ENCODE results near the gene APOBEC3G. TPM values are rescaled to one million over a fixed set of nuclear protein-coding genes. Genes with fewer than 3 reads are reported as not detected.
"Not testable (repeated sequence)": the region's sequence is repeated elsewhere in the genome, so short reads cannot be mapped to it uniquely, and the experiment has no call there.

APOBEC3G gene
- polyA plus RNA-seq, 3 donors: 33.3 to 73.6 (median 64.5) TPM

DNA sequence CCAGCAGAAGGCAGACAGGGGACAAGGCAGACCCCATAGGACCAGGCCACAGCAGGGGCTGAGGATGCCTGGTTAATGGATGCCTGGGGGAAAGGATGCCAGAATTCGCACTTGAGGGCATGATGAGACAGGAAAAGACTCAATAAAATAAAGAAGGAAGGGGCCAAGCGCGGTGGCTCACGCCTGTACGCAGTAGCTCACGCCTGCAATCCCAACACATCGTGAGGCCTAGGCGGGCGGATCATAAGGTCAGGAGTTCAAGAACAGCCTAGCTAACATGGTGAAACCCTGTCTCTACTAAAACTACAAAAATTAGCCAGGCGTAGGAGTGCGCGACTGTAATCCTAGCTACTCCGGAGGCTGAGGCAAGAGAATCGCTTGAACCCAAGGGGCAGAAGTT lies 46.4 kb upstream of the APOBEC3G start:
- Mint-ChIP-seq H3K9me3 (no peaks in the 10 kb centered on the region), H3K4me1 (peaks cover 8% of the 10 kb centered on the region), H3K27ac (no peak overlapping the region), H3K27me3 (ENCODE audit: low read depth in 3 of 3) (peaks cover 0 to 1% (median 0%) of the 10 kb centered on the region in 3 donors), H3K4me3 (no peak overlapping the region), H3K36me3 (peaks cover 0 to 3% of the 10 kb centered on the region in 2 donors)
- Histone ChIP-seq H3K36me3 (replicated peaks in 1 of 2; ENCODE audit: control insufficient read depth in 1 of 2, insufficient read depth in 2 of 2, low read length in 2 of 2) (no peaks in the 10 kb centered on the region), H2AFZ (ENCODE audit: insufficient read depth, low read depth, low read length, poor library complexity, severe bottlenecking) (no peak overlapping the region), H3K4me2 (replicated peaks; ENCODE audit: extremely low read depth, low read length, poor library complexity, severe bottlenecking) (no peak overlapping the region), H3K9ac (ENCODE audit: insufficient read depth, low read length, poor library complexity, severe bottlenecking) (no peak overlapping the region), H3K27me3 (ENCODE audit: control insufficient read depth in 2 of 2, insufficient read depth in 2 of 2, low read length in 2 of 2) (no peaks in the 10 kb centered on the region), H3K79me2 (ENCODE audit: insufficient read depth, low read length) (no peaks in the 10 kb centered on the region), H4K20me1 (ENCODE audit: insufficient read depth, low read length) (no peaks in the 10 kb centered on the region), H3K27ac (ENCODE audit: low read depth in 1 of 2, low read length in 2 of 2) (no peak overlapping the region), H3K4me1 (ENCODE audit: control insufficient read depth in 1 of 2, insufficient read depth in 2 of 2, low read length in 2 of 2) (peaks cover 0 to 2% of the 10 kb centered on the region in 2 donors), H3K9me3 (replicated peaks in 1 of 2; ENCODE audit: control insufficient read depth in 1 of 2, insufficient read depth in 1 of 2, low read length in 2 of 2) (no peaks in the 10 kb centered on the region), H3K4me3 (replicated peaks in 1 of 3; ENCODE audit: low read depth in 2 of 3, low read length in 3 of 3) (no peak overlapping the region)
- WGBS (ENCODE audit: insufficient coverage): 87% methylated on average over 9 of the region's 14 CpGs
- no peak for DNase-seq
- intact Hi-C loops (cut with micrococcal nuclease): no loop called here
- TF ChIP-seq, protein P1, sequence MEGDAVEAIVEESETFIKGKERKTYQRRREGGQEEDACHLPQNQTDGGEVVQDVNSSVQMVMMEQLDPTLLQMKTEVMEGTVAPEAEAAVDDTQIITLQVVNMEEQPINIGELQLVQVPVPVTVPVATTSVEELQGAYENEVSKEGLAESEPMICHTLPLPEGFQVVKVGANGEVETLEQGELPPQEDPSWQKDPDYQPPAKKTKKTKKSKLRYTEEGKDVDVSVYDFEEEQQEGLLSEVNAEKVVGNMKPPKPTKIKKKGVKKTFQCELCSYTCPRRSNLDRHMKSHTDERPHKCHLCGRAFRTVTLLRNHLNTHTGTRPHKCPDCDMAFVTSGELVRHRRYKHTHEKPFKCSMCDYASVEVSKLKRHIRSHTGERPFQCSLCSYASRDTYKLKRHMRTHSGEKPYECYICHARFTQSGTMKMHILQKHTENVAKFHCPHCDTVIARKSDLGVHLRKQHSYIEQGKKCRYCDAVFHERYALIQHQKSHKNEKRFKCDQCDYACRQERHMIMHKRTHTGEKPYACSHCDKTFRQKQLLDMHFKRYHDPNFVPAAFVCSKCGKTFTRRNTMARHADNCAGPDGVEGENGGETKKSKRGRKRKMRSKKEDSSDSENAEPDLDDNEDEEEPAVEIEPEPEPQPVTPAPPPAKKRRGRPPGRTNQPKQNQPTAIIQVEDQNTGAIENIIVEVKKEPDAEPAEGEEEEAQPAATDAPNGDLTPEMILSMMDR (IDR thresholded peaks at IDR 0.05): no peak

DNA sequence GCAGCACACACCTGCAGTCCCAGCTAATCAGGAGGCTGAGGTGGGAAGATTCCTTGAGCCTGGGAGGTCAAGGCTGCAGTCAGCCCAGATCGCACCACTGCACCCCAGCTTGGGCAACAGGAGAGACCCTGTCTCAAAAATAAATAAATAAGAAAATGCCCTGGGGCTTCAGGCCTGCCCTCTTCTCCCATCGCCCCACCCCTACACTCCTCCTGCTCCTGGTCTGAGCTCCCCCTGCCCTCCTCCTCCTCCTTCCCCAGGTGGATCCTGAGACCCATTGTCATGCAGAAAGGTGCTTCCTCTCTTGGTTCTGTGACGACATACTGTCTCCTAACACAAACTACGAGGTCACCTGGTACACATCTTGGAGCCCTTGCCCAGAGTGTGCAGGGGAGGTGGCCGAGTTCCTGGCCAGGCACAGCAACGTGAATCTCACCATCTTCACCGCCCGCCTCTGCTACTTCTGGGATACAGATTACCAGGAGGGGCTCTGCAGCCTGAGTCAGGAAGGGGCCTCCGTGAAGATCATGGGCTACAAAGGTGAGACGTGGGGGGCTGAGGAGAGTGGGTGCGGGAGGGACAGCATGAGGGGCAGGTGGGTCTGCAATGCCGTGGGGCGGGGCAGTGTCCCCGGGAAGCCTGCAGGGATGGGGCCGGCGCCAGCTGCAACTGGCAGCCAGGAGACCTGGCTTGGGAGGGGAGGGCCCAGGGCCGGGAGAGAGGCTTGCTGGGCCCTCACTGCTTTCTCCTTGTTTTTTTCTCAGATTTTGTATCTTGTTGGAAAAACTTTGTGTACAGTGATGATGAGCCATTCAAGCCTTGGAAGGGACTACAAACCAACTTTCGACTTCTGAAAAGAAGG lies 45.4 kb upstream of the APOBEC3G start:
- H3K4me3 Mint-ChIP-seq; H3K27ac ChIP-seq (ENCODE audit: low read depth in 1 of 2, low read length in 2 of 2); H3K4me2 ChIP-seq (replicated peaks; ENCODE audit: extremely low read depth, low read length, poor library complexity, severe bottlenecking); DNase-seq; H3K9ac ChIP-seq (ENCODE audit: insufficient read depth, low read length, poor library complexity, severe bottlenecking); H2AFZ ChIP-seq (ENCODE audit: insufficient read depth, low read depth, low read length, poor library complexity, severe bottlenecking); H3K9me3 Mint-ChIP-seq; H3K4me3 ChIP-seq (replicated peaks in 1 of 3; ENCODE audit: low read depth in 2 of 3, low read length in 3 of 3); H3K27me3 Mint-ChIP-seq (ENCODE audit: low read depth in 3 of 3); intact Hi-C loops (cut with micrococcal nuclease); H3K4me1 Mint-ChIP-seq; H3K27me3 ChIP-seq (ENCODE audit: control insufficient read depth in 2 of 2, insufficient read depth in 2 of 2, low read length in 2 of 2); H4K20me1 ChIP-seq (ENCODE audit: insufficient read depth, low read length); H3K36me3 ChIP-seq (replicated peaks in 1 of 2; ENCODE audit: control insufficient read depth in 1 of 2, insufficient read depth in 2 of 2, low read length in 2 of 2); H3K4me1 ChIP-seq (ENCODE audit: control insufficient read depth in 1 of 2, insufficient read depth in 2 of 2, low read length in 2 of 2); H3K79me2 ChIP-seq (ENCODE audit: insufficient read depth, low read length); H3K27ac Mint-ChIP-seq; H3K36me3 Mint-ChIP-seq; H3K9me3 ChIP-seq (replicated peaks in 1 of 2; ENCODE audit: control insufficient read depth in 1 of 2, insufficient read depth in 1 of 2, low read length in 2 of 2): not testable (repeated sequence)
- WGBS (ENCODE audit: insufficient coverage): 95% methylated on average over 13 of the region's 18 CpGs

DNA sequence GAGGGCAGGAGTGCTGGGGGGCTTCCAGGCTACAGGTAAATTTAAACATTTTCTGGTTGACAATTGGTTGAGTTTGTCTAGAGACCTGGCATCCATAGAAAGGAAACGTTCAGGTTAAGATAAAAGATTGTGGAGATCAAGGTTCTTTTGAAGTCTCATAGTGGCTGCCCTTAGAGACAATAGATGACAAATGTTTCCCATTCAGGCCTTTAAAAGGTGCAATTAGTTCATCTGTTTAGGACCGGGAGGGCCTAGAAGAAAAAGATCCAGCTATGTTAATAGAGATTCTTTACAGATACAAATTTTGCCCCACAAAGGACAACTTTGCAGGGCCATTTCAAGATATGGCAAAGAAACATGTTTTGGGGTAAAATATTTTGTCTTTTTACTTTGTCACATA lies 40.0 kb upstream of the APOBEC3G start:
- H3K36me3 Mint-ChIP-seq; H3K9me3 Mint-ChIP-seq; H4K20me1 ChIP-seq (ENCODE audit: insufficient read depth, low read length); H3K27me3 Mint-ChIP-seq (ENCODE audit: low read depth in 3 of 3); H3K36me3 ChIP-seq (replicated peaks in 1 of 2; ENCODE audit: control insufficient read depth in 1 of 2, insufficient read depth in 2 of 2, low read length in 2 of 2); H3K4me2 ChIP-seq (replicated peaks; ENCODE audit: extremely low read depth, low read length, poor library complexity, severe bottlenecking); H2AFZ ChIP-seq (ENCODE audit: insufficient read depth, low read depth, low read length, poor library complexity, severe bottlenecking); H3K9me3 ChIP-seq (replicated peaks in 1 of 2; ENCODE audit: control insufficient read depth in 1 of 2, insufficient read depth in 1 of 2, low read length in 2 of 2); H3K27ac ChIP-seq (ENCODE audit: low read depth in 1 of 2, low read length in 2 of 2); intact Hi-C loops (cut with micrococcal nuclease); H3K4me3 Mint-ChIP-seq; H3K4me3 ChIP-seq (replicated peaks in 1 of 3; ENCODE audit: low read depth in 2 of 3, low read length in 3 of 3); H3K27ac Mint-ChIP-seq; H3K79me2 ChIP-seq (ENCODE audit: insufficient read depth, low read length); H3K27me3 ChIP-seq (ENCODE audit: control insufficient read depth in 2 of 2, insufficient read depth in 2 of 2, low read length in 2 of 2); H3K9ac ChIP-seq (ENCODE audit: insufficient read depth, low read length, poor library complexity, severe bottlenecking); DNase-seq: not testable (repeated sequence)
- H3K4me1 ChIP-seq (ENCODE audit: control insufficient read depth in 1 of 2, insufficient read depth in 2 of 2, low read length in 2 of 2): peaks cover 16 to 19% of the 10 kb centered on the region in 2 donors
- WGBS (ENCODE audit: insufficient coverage): 67% methylated on average over 1 of the region's 2 CpGs
- H3K4me1 Mint-ChIP-seq: peaks cover 24% of the 10 kb centered on the region
